Forelimb muscle (tissue), 1 donor: ENCODE results near the gene CA11. TPM values are rescaled to one million over a fixed set of nuclear protein-coding genes. Genes with fewer than 3 reads are reported as not detected.
"Not testable (repeated sequence)": the region's sequence is repeated elsewhere in the genome, so short reads cannot be mapped to it uniquely, and the experiment has no call there.

ENCODE experiments used
- DNase-seq: peaks from one replicate; pipeline ENCODE4 v3.0.0-alpha.2; 2013; ENCODE audit warnings: low read depth
- polyA plus RNA-seq: library from polyadenylated mRNA; unstranded; fragments of 120-200 nt; gene quantifications from one replicate; pipeline ENCODE4 v1.2.1, GENCODE V29; 2013; ENCODE audit not compliant: insufficient read length

The CA11 gene
- polyA plus RNA-seq, 1 donor = 7.6 TPM

DNA sequence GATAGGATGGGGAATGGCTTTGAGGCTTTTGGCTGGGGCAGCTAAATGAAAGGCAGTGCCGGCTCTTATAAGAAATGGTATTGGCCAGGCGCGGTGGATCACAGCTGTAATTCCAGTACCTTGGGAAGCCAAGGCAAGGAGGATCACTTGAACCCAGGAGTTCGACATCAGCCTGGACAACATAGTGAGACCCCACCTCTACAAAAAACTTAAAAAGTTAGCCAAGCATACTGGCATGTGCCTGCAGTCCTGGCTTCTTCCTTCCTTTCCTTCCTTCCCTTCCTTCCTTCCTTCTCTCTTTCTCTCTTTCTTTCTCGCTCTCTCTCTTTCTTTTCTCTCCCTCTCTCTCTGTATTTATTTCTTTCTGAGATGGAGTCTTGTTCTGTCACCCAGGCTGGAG lies 3.1 kb downstream of the CA11 start:
- no peak for DNase-seq

- DNase-seq = no peak
These were observed 4.1 kb downstream of the CA11 start for GRCh38 chr19:48641850-48642249.

- DNase-seq = no peak
These were observed 6.3 kb downstream of the CA11 start for GRCh38 chr19:48639483-48640375.

- DNase-seq = no peak
These were observed 7.1 kb downstream of the CA11 start for GRCh38 chr19:48638831-48639381.

- DNase-seq = peak; percentile 84
These were observed 7.8 kb downstream of the CA11 start for GRCh38 chr19:48637948-48638830.

GRCh38 chr19:48637449-48637947 lies 8.5 kb downstream of the CA11 start:
- DNase-seq = peak; percentile 90

DNA sequence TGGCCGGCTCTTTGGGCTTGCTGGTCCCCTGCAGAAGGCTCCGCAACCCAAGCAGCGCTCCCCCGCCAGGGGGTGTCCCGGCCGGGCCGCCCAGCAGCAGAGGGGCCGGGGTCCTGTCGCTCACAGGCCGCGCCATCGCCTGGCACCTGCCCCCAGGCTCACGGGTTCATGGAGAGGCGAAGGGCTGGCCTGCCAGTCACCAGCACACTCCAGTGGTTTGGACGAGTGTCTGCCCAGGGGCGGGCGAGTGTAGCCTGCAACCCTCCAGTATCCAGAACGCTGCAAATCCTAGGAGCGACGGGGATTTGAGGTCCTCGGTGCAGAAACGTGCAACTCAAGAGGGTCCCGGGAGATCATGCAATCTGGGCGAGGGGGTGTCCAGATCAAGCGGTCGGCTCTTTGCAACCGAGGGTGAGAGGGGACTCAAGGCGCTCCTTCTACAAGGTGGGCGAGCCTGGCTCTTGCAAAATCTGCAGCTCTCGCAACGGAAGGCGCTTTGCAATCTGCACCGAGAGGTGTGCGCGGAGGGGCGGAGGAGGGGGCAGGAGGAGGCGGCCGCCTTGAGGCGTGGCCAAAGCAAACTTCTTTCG lies 9.0 kb downstream of the CA11 start, which contains the start of gene DBP:
Gene DBP, minus strand, starts transcription at position 521 of the 590 bp plus-strand sequence. Its CDS starts 385 bp downstream, at position 136.
- DNase-seq = no peak

- DNase-seq = no peak
These were observed 9.8 kb downstream of the CA11 start for GRCh38 chr19:48635966-48636858.

DNA sequence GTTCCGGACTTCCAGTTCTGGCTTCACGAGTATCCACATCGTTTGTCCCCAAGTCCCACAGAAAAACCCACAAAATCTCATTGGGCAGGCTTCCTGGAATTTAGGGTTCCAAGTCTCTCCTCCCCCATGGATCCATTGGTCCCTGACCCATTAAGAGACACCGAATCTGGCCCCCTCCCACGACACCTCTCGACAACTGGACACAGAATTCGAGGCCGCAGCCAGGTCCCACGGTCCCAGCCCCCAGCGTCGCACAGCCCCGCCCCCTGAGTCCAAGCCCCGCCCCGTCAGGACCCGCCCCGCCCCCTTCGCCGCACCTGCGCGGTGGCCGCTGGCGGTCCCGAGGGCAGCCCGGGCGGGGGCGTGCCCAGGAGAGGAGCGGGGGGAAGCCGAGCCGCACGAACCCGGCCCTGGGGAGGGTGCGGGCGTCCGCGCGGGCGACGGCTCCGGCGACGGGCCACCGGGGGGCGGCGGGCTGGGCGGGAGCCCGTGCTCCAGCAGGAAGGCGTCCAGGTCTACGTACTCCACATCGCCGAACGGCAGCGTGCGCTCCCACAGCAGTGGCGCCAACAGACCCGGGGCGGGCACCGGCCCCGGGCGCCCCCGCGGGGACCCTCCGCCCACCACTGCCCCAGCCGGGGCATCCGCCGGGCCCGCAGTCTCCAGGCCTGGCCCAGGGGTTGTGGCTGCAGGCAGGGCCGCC lies 10.6 kb downstream of the CA11 start:
- DNase-seq = no peak

GRCh38 chr19:48634424-48635262 lies 11.3 kb downstream of the CA11 start:
- DNase-seq = peak; percentile 79

- no peak for DNase-seq
These were observed 12.0 kb downstream of the CA11 start for GRCh38 chr19:48634036-48634342.

DNA sequence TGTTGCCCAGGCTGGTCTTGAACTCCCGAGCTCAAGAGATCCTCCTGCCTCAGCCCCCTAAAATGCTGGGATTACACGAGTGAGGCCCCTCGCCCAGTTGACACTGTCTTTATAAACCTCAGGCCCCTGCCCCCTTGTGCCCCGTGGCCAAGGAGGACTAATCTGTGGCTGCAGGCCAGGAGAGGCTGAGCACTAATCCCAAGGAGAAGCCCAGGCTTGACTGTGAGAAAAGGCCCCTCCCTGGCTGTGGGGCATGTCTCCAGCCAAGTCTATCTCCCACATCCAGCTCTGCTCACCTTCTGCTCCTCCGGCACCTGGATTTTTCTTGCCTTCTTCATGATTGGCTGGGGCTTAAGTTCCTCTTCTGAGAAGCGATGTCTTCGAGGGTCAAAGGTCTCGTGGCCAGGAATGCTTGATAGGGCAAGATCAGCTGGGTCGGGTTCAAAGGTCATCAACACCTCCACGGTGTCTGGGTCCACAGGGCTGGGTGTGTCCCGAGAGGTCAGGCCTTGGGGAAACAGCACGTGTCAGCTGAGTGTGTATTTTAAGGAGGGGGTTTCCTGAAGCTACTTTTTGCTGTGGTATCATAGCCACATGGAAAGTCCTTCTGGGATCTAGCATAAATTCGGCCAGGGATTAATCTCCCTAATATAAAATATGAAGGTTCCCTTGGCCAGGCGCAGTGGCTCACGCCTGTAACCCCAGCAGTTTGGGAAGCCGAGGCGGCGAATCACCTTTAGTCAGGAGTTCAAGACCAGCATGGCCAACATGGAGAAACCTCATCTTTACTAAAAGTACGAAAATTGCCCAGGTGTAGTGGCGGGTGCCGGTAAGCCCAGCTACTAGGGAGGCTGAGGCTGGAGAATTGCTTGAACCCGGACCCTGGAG lies 12.6 kb downstream of the CA11 start:
- no peak for DNase-seq

DNA sequence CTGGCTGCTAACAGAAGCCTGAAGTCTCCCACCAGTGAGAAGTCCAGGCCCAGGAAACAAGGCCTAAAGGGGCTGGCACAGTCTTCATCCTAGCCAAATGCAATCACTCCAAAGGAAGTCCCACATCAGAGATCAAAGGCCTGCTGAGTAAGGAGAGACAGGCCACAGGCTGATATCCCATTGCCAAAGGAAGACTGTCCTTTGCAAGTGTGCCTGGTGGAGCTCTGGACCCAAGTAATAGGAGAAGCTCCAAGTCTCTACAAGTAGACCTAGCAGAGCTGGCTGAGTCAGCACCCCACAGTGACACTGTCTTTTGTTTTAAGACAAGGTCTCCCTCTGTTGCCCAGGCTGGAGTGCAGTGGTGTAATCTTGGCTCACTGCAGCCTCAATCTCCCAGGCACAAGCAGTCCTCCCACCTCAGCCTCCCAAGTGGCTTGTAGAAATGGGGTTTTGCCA lies 13.3 kb downstream of the CA11 start:
- no peak for DNase-seq

GRCh38 chr19:48632286-48632685 lies 13.7 kb downstream of the CA11 start:
- not testable (repeated sequence) for DNase-seq

- no peak for DNase-seq
These were observed 14.8 kb downstream of the CA11 start for GRCh38 chr19:48631225-48631624.

- DNase-seq = no peak
These were observed 15.5 kb downstream of the CA11 start for GRCh38 chr19:48630296-48631063.

DNA sequence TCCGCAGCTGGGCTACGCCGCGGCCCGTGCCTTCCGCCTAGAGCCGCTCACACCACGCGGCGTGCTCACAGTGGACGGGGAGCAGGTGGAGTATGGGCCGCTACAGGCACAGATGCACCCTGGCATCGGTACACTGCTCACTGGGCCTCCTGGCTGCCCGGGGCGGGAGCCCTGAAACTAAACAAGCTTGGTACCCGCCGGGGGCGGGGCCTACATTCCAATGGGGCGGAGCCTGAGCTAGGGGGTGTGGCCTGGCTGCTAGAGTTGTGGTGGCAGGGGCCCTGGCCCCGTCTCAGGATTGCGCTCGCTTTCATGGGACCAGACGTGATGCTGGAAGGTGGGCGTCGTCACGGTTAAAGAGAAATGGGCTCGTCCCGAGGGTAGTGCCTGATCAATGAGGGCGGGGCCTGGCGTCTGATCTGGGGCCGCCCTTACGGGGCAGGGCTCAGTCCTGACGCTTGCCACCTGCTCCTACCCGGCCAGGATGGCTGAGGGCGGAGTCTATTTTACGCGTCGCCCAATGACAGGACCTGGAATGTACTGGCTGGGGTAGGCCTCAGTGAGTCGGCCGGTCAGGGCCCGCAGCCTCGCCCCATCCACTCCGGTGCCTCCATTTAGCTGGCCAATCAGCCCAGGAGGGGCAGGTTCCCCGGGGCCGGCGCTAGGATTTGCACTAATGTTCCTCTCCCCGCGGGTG lies 16.2 kb downstream of the CA11 start:
- DNase-seq = no peak
